Endothelial cell of hepatic sinusoid (primary cell): Measurements from ENCODE around the gene PRELID3B.

ENCODE experiments used
- in situ Hi-C: cut with HindIII; loops from 2 replicates; pipeline ENCODE4 v1.10.0; 2017; ENCODE audit warnings: low sequenced_read_pairs

The PRELID3B gene

DNA sequence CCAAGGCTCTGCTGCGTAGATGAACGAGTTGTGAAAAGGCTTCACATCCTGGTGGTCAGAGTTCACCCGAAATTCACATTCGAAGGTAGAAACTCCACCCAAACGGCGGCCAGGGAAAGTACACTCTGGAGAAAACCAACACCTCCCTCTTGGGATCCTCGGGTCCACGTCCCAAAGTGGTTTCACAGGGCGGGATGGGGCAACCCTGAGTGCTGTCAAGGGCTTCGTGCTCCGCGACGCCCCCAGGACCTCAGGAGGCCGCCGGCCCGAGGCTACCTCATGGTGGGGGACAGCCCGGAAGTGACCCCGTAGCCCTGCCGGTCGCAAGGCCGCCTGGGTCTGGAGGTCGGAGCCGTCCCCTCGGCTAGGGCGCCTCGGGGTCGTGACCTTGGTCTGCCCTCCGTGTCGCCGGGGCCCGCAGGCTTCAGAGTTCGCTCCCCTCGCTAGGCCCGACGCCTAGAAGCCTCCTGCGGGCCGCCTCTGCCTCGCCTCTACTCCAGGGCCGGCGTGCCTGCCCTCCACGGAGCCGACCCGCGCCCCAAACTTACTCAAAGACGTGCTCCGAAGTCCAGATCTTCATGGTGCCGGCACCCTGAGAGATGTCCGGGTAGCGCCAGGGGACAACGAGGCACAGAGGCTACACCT, at the start of gene PRELID3B:
Gene PRELID3B, minus strand, starts transcription at position 636 of the 645 bp plus-strand sequence. Its CDS starts 56 bp downstream, at position 580.
- in situ Hi-C loops: no loop called here

DNA sequence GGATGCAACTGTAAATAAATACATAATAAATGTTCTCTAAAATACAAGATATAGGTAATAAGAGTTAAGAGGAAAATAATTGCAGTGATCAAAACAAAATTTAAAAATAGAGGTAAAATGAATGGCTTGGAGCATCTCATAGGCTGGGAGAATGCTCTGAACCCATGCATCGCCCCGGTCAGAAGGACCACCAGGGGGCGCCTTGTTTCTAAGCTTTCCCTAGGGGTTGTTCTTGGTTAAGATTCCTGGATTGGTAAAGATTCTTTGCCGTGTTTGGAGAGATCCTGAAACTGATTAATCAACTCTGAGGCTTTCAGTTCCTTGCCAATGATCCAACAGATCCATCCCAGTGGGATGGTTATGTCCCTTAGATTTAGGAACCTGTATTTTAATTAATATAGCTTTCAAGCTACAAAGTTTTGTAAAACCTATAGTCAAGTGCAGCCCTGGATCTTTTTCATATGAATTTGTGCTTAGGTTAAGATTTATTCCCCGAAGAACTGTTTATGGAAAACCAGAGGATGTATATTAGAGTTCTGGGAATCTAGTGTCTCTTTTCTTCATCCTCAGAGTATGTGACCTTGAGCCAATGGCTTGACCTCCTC, 45.3 kb upstream of the PRELID3B start:
- in situ Hi-C loops: no loop called here

DNA sequence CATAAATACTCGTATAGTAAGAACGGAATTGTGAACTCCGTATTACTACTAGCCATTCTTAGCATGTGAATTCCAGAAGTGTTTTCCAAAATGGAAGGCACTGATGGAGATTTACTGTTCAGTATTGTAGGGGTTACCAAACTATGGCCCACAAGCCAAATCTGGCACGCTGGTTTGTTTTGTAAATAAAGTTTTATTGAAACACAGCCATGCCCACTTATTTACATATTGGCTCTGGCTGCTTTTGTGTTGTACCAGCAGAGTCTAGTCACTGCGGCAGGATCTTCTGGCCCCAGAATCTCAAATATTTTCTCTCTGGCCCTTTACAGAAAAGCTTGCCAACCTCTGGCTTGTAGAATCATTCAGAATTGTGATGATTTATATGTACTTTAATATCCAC, 44.3 kb upstream of the PRELID3B start:
- in situ Hi-C loops: no loop called here

DNA sequence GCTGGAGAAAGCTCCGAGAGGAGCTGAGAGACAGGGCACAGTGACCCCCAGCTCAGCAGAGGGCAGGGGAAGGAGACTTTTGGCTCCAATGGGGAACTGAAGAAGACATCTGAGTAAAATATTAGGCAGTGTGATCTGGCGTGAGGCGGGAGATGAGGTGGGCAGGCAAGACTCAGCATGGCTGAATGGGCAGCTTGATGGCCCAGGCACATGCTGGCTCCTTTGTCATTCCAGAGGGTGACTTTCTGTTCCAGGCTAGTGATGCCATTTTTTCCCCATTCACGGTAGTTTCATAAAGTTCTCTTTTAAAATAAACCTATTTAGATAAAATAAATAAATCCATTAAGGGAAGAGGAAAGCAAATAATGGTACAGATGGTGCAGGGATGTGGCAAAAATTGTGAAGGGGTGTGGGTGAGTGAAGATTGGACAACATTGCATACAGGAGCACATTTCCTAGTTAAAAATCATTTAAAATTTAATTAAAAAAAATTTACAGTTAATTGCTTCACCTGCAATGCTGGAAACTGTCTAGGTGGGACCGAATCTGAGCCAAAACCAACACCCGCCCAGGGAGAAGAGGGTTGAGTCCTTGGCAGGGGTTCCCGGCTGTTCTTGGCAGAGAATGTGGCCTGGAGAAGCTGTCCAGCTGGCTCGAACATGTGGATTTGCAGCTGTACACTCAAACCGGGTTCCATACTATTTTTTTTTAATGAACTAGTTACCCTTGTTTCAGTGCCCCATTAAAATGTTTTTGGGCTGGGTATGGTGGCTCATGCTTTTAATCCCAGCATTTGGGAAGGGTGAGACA, 41.7 kb upstream of the PRELID3B start:
- in situ Hi-C loops: no loop called here

DNA sequence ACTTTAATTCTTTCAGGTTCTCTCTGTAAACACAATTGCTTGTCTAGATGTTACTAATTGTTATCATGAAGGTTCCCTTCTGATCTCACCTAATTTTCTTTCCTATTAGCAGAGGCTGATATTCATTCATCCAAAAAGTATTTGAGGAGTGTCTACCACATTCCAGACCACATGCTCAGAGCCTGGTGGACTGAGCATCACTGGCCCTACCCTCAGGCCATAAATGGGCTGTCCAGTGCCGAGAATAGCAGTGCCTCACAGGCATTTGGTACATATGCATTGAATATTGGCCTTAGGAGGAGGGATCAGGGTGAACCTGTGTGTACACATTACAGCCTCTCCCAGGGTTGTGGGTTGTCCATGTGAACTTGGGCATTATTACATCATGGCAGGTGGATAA, 40.4 kb upstream of the PRELID3B start:
- in situ Hi-C loops: no loop called here

DNA sequence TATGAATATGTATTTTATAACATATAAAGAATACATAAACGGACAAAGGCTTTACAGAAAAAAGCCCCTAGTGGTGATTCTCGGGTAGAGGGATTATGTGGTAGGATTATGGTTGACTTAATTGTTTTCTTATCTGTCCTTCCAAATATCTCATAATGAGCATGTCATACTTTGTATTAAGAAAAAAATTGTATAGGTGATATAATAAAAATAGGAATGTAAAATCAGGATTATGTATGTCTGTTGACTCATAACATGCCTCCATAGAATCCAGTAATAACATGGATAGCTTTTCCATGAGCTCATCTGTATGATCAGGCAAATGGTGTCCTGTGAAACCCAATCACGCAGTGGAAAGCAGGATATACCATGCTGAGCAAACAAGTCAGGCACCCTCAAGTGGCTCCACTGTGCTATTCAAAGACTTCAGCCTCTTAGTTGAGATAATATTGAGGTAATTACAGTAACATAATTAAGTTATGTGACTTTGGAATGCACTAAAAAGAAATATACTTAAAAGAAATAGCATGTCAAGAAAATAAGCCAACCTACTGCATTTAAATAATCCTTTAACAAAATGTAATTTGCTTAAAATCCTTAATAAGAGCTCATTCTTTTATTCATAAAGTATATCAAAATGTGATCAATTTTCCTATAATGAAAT, 39.6 kb upstream of the PRELID3B start:
- in situ Hi-C loops: no loop called here

DNA sequence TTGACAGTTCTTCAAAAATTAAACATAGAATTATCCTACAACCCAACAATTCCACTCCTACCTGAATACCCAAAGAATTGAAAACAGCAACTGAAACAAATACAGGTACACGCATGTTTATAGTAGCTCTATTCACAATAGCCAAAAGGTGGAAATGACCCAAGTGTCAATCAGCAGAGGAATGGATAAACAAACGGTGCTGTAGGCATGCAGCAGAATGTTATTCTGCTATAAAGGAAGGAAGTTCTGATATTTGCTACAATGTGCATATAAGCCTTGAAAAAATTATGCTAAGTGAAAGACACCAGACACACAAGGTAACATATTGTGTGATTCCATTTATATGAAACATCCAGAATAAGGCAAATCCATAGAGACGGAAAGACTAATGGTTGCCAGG, 38.5 kb upstream of the PRELID3B start:
- in situ Hi-C loops: no loop called here

DNA sequence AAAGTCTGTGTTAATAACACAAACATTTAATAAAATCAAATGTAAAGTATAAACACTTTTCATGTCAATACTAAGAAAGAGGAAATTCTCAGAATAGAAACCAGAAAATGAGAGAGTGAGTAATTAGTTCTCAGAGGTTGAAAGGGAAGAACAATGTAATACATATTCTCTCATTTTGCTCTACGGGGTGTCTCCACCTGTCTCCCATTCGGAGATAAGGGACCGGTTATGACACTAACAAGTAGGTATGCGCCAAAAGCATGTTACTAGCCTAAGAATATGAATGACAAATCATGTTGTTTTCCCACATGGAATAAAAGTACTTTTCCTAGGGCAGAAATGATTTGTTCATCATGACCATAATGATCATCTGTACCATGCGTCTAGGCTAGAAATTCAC, 35.6 kb upstream of the PRELID3B start:
- in situ Hi-C loops: no loop called here

DNA sequence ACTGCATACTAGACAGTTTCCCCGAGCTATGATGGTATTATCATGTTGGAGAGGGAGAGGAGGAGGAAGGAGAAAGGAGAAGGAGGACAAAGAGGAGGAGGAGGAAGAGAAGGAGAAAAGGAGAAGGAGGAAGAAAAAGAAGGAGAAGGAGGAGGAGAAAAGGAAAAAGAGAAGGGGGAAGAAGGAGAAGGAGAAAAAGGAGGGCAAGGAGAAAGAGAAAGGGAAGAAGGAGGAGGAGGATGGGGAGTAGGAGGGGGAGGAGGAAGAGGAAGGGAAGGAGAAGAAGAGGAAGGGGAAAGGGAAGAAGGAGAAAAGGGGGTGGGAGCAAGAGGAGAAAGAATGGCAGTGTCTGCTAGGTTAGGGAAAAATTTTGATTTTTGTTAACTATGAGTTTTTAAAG, 35.1 kb upstream of the PRELID3B start:
- in situ Hi-C loops: no loop called here

DNA sequence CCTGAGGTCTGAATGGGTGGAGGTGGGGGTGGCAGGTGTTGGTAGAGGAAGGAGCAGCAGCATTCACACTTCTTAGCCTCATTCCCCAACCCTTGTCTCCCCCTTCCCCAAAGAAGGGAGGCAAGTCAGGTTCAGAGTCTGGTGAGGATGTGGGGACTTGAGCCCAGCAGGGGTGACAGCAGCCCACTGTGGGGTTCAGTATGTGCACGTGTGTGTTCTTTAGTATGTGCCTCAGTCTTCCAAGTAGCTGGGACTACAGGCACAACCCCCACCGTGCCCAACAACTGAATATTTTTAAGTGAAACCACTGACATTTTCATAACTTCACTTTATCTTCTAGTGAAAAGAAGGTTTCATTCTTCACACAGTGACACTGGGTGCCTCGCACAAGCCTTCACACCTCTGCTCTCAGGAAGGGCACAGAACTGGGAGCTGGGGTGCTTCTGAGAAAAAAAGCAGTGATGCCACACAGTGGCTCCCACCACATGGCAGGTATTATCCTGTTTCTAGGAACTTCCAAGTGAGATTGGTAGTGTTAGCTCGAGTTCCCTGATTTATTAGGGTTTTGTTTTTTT, 33.4 kb upstream of the PRELID3B start:
- in situ Hi-C loops: no loop called here

DNA sequence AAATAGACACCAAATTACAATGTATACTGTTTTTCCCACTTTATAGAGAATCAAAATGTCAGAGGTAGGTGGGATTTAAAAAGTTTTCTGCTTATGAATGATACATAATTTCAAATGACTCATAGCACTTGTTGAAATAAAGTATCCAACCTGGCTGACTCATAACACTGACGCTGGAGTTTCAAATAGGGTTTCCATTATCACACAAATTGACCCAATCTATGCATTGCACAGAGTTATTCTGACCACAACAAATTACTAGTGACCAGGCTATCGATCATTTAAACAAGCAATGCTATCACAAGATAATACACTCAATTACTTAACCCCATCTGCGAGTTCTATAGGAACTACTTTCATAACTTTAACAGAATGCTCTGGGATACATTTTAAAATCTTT, 31.9 kb upstream of the PRELID3B start:
- in situ Hi-C loops: no loop called here

DNA sequence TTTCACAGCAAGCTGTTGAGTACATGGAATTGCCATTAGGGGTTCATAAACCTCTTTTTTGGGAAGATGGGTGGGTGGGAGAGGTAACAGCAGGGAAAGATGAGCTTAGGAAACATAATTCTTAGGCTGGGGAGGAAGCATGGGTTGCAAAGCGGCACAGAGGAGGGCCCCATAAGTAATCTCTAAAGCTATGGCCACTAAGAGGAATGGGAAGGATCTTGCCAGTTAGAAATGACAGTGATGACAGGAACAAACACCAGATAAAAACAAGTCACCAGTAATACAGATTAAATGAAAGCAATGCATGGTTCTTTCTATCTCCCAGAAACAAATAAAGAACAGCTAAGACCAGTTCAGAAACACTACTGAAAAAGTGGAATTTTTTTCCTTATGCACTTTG, 31.0 kb upstream of the PRELID3B start:
- in situ Hi-C loops: no loop called here

DNA sequence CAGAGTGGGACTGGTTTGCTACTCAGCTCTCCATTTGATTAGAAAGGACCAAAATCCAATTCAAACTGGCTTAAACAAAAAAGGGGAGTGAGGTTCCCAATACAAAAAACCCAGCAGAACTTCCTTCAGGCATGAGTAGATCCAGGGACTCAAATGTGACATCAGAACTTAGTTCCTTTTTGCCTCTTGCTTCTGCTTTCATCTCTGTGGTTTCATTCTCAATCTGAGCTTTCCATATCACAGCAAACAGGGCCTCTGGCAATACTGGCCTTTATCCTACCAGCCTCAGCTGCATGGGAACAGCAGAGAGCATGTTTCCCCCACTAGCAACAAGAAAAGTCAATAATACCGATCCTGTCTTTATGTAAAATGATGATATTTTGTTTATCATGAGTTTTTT, 28.6 kb upstream of the PRELID3B start:
- in situ Hi-C loops: no loop called here

DNA sequence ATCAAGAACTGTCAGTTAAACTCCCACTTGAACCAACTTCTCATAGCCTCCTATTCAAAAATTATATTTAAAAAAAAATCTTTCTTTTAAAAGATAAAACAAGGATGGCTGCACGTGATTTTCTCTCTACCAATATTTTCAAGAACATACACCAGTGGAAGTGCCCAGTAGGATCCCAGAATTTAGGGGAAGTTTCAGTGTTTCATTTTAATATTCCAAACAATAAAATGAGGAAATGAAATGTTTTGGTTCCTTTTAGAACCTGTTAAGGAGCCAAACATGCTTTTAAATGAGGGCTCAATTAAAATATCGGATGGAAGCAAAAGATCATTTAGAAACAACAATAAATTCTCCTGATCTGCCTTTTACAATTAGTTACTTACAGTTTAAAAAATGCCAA, 26.4 kb upstream of the PRELID3B start:
- in situ Hi-C loops: no loop called here

DNA sequence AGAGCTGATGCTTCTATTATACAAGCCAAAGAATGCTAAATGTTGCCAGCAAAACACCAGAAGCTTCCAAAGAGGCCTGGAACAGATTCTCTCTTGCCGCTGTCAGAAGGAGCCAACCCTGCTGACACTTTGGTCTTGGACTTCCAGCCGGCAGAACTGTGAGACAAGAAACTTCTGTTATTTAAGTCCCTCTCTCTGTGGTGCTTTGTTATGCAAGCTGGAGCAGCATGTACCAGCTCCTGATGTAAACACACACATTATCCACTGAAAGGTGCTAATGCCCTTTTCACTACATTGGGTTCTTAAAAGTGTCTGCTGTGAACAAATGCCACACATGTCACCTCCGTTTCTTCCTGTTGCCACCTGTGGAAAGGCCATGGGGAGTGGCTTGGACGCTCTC, 25.9 kb upstream of the PRELID3B start:
- in situ Hi-C loops: no loop called here

DNA sequence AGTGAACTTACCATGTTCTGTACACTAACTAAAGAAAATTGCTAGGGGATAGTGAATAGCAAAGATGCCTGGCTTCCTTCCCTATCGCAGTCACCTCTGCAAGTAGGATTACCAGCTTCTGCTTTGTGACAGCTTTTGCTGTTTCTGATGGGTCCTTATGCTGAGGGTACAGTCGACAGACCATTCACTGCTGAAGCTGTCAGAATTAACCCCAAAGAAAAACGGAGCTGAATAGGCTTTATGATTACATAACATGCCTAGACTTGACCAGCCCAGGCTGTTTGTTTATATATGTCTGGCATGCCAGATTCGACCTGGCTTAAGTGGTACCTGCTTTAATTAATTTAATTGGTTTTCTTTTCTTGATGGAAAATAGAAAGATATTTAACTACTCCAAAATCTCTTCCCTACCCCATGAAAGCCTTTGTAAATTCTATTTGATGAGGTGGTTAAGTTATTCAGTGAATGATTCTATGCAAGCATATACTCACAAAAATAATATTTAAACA, 21.7 kb upstream of the PRELID3B start:
- in situ Hi-C loops: no loop called here

DNA sequence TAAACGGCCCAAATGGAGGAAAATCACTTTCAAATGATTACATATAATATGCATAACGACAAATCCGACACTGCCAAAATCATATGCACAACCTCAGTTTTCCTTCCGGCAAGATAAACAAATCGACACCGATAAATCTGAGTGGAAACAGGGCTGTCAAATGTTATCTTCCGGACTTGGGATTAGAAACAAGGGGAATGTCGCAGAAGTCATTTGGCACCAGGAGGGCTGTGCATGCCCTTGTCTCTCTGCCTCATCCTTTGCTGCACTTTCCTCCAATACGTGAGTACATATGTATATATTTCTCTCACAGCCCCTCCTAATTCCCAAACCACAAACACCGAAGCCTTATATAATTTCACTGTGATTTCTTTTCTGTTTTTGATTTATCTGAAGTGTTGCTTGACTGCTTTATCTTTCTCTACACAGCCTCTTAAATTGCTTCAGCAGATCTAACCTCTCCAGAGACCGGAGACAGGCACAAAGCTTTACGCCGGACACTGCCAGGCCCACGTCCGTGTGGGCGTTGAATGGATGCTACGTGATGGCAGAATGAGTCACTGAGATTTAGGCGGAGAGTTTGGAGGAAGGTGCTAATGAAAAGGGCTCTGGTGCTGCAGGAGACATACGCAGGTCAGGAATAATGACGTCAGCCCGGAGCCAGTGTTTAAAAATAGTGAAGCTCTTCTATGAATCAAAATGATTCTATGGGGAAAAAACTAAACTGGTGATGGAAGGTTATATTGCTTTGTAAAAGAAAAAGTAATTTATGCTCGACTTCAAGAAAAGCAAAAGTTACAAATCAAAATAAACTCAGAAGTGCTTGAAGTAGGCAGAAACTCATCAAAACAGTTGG, 21.0 kb upstream of the PRELID3B start:
- in situ Hi-C loops: no loop called here

DNA sequence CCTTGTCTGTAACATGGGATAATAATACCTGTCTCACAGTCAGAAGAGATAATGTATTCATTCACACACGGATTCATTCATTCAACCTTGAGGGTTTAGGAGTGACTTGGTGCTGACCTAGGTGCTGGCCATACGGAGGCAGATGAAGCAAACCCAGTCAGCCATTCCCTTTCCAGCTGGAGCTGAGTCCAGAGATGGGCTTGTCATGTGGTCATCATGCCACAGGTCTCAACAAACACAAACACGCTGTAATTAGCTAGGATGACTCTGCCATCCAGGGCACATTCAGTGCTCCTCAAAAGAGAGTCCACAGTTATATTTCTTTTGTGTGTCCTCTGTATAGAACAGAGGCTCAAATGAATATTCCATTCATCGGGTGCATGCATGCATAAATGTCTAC, 19.5 kb upstream of the PRELID3B start:
- in situ Hi-C loops: no loop called here

DNA sequence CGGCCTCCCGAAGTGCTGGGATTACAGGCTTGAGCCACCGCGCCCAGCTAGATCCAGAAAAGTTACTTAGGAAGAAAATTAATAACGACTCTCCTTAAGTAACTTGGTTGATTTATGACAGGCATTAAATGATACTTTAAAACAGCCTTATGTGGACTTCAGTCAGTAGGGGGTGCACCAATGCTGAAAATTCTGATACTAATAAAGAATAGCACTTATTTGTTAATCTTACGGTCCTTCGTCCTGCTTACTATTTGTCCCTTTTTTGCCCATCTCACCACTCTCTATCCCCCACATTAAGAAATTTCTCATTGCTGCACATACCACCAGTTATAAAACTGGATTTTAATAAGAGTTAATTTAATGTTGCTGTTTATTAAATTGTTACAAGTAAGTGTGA, 12.7 kb upstream of the PRELID3B start:
- in situ Hi-C loops: no loop called here

DNA sequence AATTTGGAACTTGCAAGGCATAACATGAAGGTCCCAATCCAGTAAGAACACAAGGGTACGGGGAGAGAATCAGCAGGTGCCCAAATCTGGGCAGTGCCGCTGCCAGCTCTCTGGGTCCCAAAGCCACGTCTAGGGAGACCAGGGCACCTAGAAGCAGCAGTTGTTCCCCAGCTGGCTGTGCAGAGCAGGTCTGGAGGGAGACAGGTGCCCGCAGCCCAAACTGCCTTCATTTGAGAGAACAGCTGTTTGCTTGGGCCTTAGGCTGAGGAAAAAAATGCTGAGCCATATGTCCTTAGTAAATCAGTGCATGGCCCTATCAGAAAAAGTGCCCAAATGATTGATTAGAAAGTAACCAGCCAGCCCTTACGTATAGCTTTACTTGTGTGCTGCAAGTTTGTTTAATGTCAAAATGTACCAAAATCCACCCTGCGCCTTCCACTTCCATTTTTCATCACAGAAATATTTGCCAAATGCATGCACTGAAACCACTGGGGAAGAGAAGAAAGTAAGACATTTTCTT, 9.1 kb upstream of the PRELID3B start:
- in situ Hi-C loops: loop anchor here (5.0 kb wide), 1 partner anchor 151 kb away; no protein-coding TSS in a partner anchor
